Loucy (cell line): Measurements from ENCODE around the gene PPCS.

ENCODE experiments used
- H2AFZ ChIP-seq: fragments of 200-600 bp; sonication (generic); 2 replicates; pipeline ENCODE4 v1.6.0; 2016; ENCODE audit warnings: antibody characterized with exemption, mild to moderate bottlenecking, low read length, moderate library complexity
- H3F3A ChIP-seq: fragments of 200-600 bp; 2 replicates; pipeline ENCODE4 v1.6.0; 2016; ENCODE audit warnings: antibody characterized with exemption, low read depth, mild to moderate bottlenecking
- H3K27me3 ChIP-seq: fragments of 200-600 bp; sonication (generic); 2 replicates; pipeline ENCODE4 v1.6.1; 2014; ENCODE audit warnings: low read length, mild to moderate bottlenecking; ENCODE audit not compliant: insufficient read depth, poor library complexity, severe bottlenecking
- H3K36me3 ChIP-seq: fragments of 200-600 bp; sonication (generic); 2 replicates; pipeline ENCODE4 v1.6.1; 2016; ENCODE audit warnings: low read length; ENCODE audit not compliant: insufficient read depth
- H3K4me1 ChIP-seq: fragments of 200-600 bp; sonication (generic); 2 replicates; pipeline ENCODE4 v1.5.1; 2014; ENCODE audit warnings: low read length, mild to moderate bottlenecking; ENCODE audit not compliant: insufficient read depth, poor library complexity, severe bottlenecking
- H3K4me2 ChIP-seq: fragments of 200-600 bp; sonication (generic); 2 replicates; pipeline ENCODE4 v1.6.0; 2014; ENCODE audit warnings: antibody characterized with exemption, low read length, low read depth, mild to moderate bottlenecking; ENCODE audit not compliant: poor library complexity, severe bottlenecking
- H3K4me3 ChIP-seq: fragments of 200-600 bp; sonication (generic); 2 replicates; pipeline ENCODE4 v1.5.1; 2014; ENCODE audit warnings: low read length, mild to moderate bottlenecking, mixed read lengths; ENCODE audit not compliant: poor library complexity, severe bottlenecking
- H3K79me2 ChIP-seq: fragments of 200-600 bp; sonication (generic); 2 replicates; pipeline ENCODE4 v1.6.1; 2014; ENCODE audit warnings: low read length; ENCODE audit not compliant: insufficient read depth
- H3K9ac ChIP-seq: fragments of 200-600 bp; sonication (generic); 2 replicates; pipeline ENCODE4 v1.6.0; 2014; ENCODE audit warnings: mild to moderate bottlenecking, low read depth, low read length, moderate library complexity; ENCODE audit not compliant: poor library complexity, severe bottlenecking
- H3K9me2 ChIP-seq: fragments of 200-600 bp; sonication (generic); replicated peaks from 2 replicates; pipeline ENCODE4 v1.6.1; 2016; ENCODE audit warnings: low read depth, low read length, mixed read lengths
- H3K9me3 ChIP-seq: fragments of 200-600 bp; sonication (generic); 2 replicates; pipeline ENCODE4 v1.6.1; 2014; ENCODE audit warnings: mild to moderate bottlenecking, antibody characterized with exemption, low read length, low read depth; ENCODE audit not compliant: insufficient read depth
- H4K20me1 ChIP-seq: fragments of 200-600 bp; sonication (generic); 2 replicates; pipeline ENCODE4 v1.6.0; 2014; ENCODE audit warnings: antibody characterized with exemption, low read length, mild to moderate bottlenecking; ENCODE audit not compliant: insufficient read depth, poor library complexity, severe bottlenecking
- EZH2phosphoT487 ChIP-seq: fragments of 200-600 bp; IDR thresholded peaks from 2 replicates; pipeline ENCODE4 v1.6.1; 2018; ENCODE audit warnings: antibody characterized with exemption, mild to moderate bottlenecking, moderate library complexity, borderline replicate concordance
- TF ChIP-seq, protein P1 (sequence below): fragments of 200-600 bp; sonication (generic); conservative IDR thresholded peaks from 2 replicates; pipeline ENCODE4 v1.5.1; 2014; ENCODE audit warnings: mild to moderate bottlenecking, antibody characterized with exemption, low read length

Gene PPCS

DNA sequence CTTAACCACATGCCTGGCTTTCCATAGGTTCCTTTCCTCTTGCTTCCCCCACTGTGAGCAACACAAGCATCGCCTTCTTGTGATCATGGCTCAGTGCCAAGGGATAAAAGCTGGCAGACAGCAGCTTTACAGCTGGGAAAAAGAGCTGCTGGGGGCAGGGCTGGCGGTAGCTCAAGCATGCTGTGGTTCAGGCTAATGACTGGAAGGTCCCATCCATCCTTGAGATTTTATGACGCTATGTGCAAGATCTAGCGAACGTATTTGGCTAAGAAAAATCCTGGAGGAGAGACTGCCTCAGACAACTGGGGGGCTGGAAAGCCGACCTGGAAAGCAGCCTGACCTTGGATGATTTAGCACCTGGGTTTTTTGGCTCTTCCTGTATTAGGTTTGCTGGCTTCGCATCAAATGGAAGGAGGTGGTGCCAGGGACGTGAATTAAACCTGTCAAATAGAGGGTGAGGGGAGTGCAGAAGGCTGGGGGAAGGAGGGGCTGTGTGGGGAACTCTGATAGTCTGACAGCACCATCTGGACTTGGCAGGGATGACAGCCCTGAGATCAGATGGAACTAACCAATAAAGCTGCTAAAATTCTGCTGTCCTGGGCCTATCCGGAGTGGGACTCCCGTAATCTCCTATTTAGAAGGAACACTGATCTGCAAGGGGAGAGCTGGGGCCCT, 35.3 kb upstream of the PPCS start:
- Histone ChIP-seq H4K20me1 (no peaks in the 10 kb centered on the region), H3F3A (no peaks in the 10 kb centered on the region), H3K27me3 (no peaks in the 10 kb centered on the region), H2AFZ (no peak overlapping the region), H3K4me2 (no peak overlapping the region), H3K9me2 (no peaks in the 10 kb centered on the region), H3K79me2 (no peaks in the 10 kb centered on the region), H3K9me3 (no peaks in the 10 kb centered on the region), H3K4me3 (no peak overlapping the region), H3K4me1 (no peaks in the 10 kb centered on the region), H3K9ac (no peak overlapping the region), H3K36me3 (no peaks in the 10 kb centered on the region)
- TF ChIP-seq, protein P1, sequence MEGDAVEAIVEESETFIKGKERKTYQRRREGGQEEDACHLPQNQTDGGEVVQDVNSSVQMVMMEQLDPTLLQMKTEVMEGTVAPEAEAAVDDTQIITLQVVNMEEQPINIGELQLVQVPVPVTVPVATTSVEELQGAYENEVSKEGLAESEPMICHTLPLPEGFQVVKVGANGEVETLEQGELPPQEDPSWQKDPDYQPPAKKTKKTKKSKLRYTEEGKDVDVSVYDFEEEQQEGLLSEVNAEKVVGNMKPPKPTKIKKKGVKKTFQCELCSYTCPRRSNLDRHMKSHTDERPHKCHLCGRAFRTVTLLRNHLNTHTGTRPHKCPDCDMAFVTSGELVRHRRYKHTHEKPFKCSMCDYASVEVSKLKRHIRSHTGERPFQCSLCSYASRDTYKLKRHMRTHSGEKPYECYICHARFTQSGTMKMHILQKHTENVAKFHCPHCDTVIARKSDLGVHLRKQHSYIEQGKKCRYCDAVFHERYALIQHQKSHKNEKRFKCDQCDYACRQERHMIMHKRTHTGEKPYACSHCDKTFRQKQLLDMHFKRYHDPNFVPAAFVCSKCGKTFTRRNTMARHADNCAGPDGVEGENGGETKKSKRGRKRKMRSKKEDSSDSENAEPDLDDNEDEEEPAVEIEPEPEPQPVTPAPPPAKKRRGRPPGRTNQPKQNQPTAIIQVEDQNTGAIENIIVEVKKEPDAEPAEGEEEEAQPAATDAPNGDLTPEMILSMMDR = no peak
- no peak for TF ChIP-seq EZH2phosphoT487

GRCh38 chr1:42422737-42423136, 33.6 kb upstream of the PPCS start:
- no peak overlapping the region for H3K4me2 ChIP-seq
- H3K9me2 ChIP-seq = no peaks in the 10 kb centered on the region
- H3K27me3 ChIP-seq = no peaks in the 10 kb centered on the region
- no peaks in the 10 kb centered on the region for H3F3A ChIP-seq
- H3K79me2 ChIP-seq = no peaks in the 10 kb centered on the region
- no peaks in the 10 kb centered on the region for H3K4me1 ChIP-seq
- no peak for TF ChIP-seq EZH2phosphoT487
- TF ChIP-seq, protein P1 = no peak
- no peak overlapping the region for H2AFZ ChIP-seq
- H3K9me3 ChIP-seq = no peaks in the 10 kb centered on the region
- H3K9ac ChIP-seq = no peak overlapping the region
- H3K4me3 ChIP-seq = no peak overlapping the region
- no peaks in the 10 kb centered on the region for H3K36me3 ChIP-seq
- no peaks in the 10 kb centered on the region for H4K20me1 ChIP-seq

- no peaks in the 10 kb centered on the region for H3K9me3 ChIP-seq
- H3K36me3 ChIP-seq = no peaks in the 10 kb centered on the region
- H3K9me2 ChIP-seq = no peaks in the 10 kb centered on the region
- H3K4me3 ChIP-seq = no peak overlapping the region
- H3K27me3 ChIP-seq = no peaks in the 10 kb centered on the region
- no peaks in the 10 kb centered on the region for H4K20me1 ChIP-seq
- no peaks in the 10 kb centered on the region for H3F3A ChIP-seq
- H3K9ac ChIP-seq = no peak overlapping the region
- no peak overlapping the region for H2AFZ ChIP-seq
- no peaks in the 10 kb centered on the region for H3K4me1 ChIP-seq
- TF ChIP-seq EZH2phosphoT487 = no peak
- TF ChIP-seq, protein P1 = no peak
- H3K79me2 ChIP-seq = no peaks in the 10 kb centered on the region
- no peak overlapping the region for H3K4me2 ChIP-seq
Measured at GRCh38 chr1:42423681-42424080, 32.7 kb upstream of the PPCS start.
